Lung microvascular endothelial cell (primary cell): ENCODE measurements around the gene DNER. TPM values are rescaled to one million over a fixed set of nuclear protein-coding genes. Genes with fewer than 3 reads are reported as not detected.
A peak's percentile ranks its signal among the peaks of the same experiment; 100 is the strongest.

Source experiments
- DNase-seq, 2 donors: peaks; one replicate each; pipeline versions ENCODE4 v3.0.0 to v3.0.0-alpha.2; 2010; ENCODE audit warnings: low read depth in 2 of 2
- total RNA-seq: library from RNA; depleted of rRNA; stranded (reverse); fragments of >200 nt; gene quantifications from 2 replicates; pipeline ENCODE4 v1.2.1, GENCODE V29; 2014

Gene DNER
- total RNA-seq, 1 donor from 2014 or later: under 0.01 TPM

GRCh38 chr2:229501051-229501794 is 213.1 kb downstream of the DNER start:
- no peak for DNase-seq

- no peak for DNase-seq
Measured at GRCh38 chr2:229492034-229492433, 222.3 kb downstream of the DNER start.

GRCh38 chr2:229490167-229490566 is 224.2 kb downstream of the DNER start:
- no peak for DNase-seq

- DNase-seq: peak in 1 of 2 donors; percentile 7
Measured at GRCh38 chr2:229489016-229489415, 225.3 kb downstream of the DNER start.

- DNase-seq: no peak
Measured at GRCh38 chr2:229488232-229488631, 226.1 kb downstream of the DNER start.

GRCh38 chr2:229486673-229487072 is 227.7 kb downstream of the DNER start:
- no peak for DNase-seq

GRCh38 chr2:229485857-229486256 is 228.5 kb downstream of the DNER start:
- no peak for DNase-seq

GRCh38 chr2:229477269-229477755 is 237.0 kb downstream of the DNER start:
- DNase-seq: no peak

GRCh38 chr2:229475778-229476177 is 238.6 kb downstream of the DNER start:
- no peak for DNase-seq

GRCh38 chr2:229474125-229474524 is 240.2 kb downstream of the DNER start:
- no peak for DNase-seq

GRCh38 chr2:229470781-229471180 is 243.6 kb downstream of the DNER start:
- DNase-seq: no peak

- DNase-seq: no peak
Measured at GRCh38 chr2:229467783-229468182, 246.6 kb downstream of the DNER start.

GRCh38 chr2:229463841-229464346 is 250.5 kb downstream of the DNER start:
- no peak for DNase-seq

- DNase-seq: no peak
Measured at GRCh38 chr2:229462112-229462511, 252.2 kb downstream of the DNER start.

GRCh38 chr2:229456091-229456490 is 258.3 kb downstream of the DNER start:
- peak in 1 of 2 donors; percentile 37 for DNase-seq

- DNase-seq: peak in 1 of 2 donors; percentile 94
Measured at GRCh38 chr2:229454934-229455631, 259.3 kb downstream of the DNER start.

GRCh38 chr2:229453230-229453629 is 261.1 kb downstream of the DNER start:
- DNase-seq: no peak

- no peak for DNase-seq
Measured at GRCh38 chr2:229451852-229452251, 262.5 kb downstream of the DNER start.

GRCh38 chr2:229447227-229447626 is 267.1 kb downstream of the DNER start:
- DNase-seq: no peak

- no peak for DNase-seq
Measured at GRCh38 chr2:229446350-229446749, 268.0 kb downstream of the DNER start.

GRCh38 chr2:229445501-229446211 is 268.7 kb downstream of the DNER start:
- peak in 1 of 2 donors; percentile 43 for DNase-seq

GRCh38 chr2:229445019-229445418 is 269.3 kb downstream of the DNER start:
- DNase-seq: peak; percentile 65 to 99
